AG10803 (cell line): ENCODE measurements around the gene HSPB2.

Experiments
- DNase-seq: peaks from one replicate; pipeline ENCODE4 v3.0.0; 2010; ENCODE audit warnings: low read depth
- H3K4me3 ChIP-seq: 2 replicates; pipeline ENCODE4 v1.5.1; 2011; ENCODE audit warnings: mild to moderate bottlenecking, low read length, control low read depth
- TF ChIP-seq, protein P1 (sequence below): conservative IDR thresholded peaks from 2 replicates; pipeline ENCODE4 v1.5.1; 2011; ENCODE audit warnings: mild to moderate bottlenecking, low read length, control low read depth, inconsistent platforms

HSPB2 gene

DNA sequence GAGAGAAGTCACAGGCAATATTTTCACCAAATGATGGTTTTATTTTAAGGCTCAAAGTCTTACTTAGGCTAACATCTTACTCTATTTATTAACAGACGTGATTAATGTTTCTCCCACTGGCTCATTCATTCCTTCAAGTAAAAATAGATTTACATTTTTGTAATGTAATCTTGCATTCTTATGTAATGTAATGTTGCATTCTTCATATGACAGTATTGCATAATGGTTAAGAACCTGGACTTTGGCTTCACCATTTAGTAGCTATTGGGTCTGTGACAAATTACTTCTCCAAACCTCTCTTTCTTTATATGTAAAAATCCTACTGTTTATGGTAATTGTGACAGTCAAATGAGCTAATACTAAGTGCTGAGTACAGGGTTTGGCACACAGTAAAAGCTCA lies 21.3 kb downstream of the HSPB2 start:
- DNase-seq = peak; percentile 56
- no peak overlapping the region for H3K4me3 ChIP-seq
- TF ChIP-seq, protein P1, sequence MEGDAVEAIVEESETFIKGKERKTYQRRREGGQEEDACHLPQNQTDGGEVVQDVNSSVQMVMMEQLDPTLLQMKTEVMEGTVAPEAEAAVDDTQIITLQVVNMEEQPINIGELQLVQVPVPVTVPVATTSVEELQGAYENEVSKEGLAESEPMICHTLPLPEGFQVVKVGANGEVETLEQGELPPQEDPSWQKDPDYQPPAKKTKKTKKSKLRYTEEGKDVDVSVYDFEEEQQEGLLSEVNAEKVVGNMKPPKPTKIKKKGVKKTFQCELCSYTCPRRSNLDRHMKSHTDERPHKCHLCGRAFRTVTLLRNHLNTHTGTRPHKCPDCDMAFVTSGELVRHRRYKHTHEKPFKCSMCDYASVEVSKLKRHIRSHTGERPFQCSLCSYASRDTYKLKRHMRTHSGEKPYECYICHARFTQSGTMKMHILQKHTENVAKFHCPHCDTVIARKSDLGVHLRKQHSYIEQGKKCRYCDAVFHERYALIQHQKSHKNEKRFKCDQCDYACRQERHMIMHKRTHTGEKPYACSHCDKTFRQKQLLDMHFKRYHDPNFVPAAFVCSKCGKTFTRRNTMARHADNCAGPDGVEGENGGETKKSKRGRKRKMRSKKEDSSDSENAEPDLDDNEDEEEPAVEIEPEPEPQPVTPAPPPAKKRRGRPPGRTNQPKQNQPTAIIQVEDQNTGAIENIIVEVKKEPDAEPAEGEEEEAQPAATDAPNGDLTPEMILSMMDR = no peak

DNA sequence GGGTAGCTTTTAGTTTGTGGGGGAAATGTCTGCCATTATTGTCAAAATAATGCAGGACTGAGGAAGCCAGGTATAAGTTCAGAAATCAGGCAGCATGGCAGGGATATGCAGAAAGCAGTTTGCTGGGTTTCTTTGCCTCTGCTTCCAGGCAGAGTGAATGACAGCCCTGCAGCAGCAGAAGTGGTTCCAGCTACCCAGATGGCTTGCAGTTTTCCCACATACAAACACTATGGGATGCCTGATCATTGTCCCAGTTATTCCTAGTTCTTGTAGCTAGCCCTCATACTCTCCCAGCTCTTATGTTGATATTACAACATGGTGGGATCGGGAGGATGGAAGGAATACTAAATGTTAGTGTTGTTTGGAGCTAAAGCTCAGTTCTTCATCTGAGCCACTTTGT lies 21.8 kb downstream of the HSPB2 start:
- DNase-seq = no peak
- H3K4me3 ChIP-seq = no peak overlapping the region
- TF ChIP-seq, protein P1 = no peak

DNA sequence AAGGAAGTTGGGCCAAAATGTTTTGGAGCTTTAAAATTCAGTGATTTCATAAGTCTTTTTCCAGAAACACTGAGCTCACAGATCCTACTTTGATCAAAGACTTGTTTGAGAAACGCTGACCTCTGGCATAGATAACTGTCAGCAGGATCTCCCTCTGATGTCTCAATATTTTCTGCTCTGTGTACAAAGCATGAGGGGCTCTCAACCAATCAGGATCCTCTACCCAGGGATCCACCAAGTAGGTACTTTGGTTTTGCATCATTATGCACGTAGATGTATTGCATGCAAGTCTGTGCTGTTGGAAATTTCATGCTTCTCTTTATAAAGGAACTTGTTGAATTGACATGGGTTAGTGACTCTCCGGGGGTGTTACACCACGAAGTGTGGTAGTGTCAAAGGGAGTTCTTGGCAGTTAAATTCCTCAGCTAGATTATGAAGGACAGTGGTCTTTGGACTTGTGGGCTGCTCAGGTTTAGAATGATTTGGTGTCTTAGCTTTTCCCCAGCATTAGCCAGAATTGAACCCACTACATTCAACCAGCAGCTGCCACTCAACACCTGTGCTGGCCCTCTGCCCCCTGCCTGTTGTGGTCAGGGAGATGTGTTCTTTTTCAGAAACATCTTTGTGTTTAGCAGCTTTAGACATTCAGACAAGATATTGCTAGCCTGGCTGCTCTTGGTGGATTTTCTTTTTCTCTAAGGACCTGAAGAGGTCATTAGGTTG lies 22.9 kb downstream of the HSPB2 start:
- TF ChIP-seq, protein P1 = no peak
- no peak for DNase-seq
- no peak overlapping the region for H3K4me3 ChIP-seq

DNA sequence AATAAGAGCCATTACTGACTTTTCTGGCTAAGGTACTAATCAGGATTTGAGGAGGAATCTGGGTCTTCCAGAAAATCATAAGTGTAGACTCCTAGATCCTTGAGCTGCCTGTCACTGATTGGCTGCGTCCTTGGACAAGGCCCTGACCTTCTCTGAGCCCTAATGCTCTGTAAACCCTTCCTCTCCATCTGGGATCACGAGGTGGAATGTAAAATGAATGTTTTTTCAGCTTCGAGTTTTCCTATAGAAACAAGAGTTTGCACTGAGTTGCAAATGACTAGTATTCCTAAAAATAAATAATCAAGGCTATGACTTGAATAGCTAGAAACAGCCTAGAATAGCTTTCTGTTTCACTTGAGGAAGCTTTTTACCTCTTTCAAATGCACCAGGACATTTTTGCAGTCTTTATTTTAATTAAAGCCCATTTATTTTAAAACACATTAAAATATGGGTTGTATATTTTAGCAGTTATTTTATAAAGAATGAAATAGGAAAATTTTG lies 23.6 kb downstream of the HSPB2 start:
- no peak for DNase-seq
- peak overlapping the region; percentile 72 for H3K4me3 ChIP-seq
- TF ChIP-seq, protein P1 = no peak

DNA sequence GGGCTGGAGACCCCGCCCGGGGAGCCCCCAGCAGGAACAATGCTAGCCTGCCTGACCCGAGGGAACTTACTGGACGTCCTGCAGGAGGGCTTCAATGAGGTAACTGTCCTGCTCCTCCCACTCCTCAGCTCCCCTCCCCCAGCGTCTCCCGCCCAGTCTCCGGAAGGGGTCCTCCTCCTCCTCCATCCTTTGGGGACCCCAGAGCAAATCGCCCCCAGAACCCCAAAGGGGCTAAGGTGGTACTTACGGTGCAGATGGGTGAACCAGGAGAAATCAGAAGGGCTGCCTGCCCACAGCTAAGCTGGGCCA lies 24.9 kb downstream of the HSPB2 start:
- DNase-seq = no peak
- peak overlapping the region; percentile 72 for H3K4me3 ChIP-seq
- TF ChIP-seq, protein P1 = no peak

DNA sequence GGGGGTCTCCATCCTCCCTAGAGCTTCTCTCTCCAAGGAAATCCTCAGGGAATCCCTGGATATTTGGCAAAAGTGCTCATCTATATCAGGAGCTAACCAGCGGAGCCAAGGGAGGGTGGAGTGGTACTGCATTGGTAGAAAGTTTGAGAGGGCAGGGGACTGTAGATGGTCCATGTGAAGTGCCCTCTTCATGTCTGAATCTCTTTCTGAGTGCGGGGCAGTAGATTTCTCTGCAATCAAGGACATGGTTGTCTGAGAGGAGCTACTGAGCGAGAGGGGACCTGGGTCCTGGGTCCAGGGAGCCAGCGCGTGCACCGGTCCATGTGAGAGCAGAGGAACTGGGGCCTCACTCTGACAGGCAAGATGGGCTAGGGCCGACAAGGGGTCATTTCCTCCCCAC lies 25.3 kb downstream of the HSPB2 start:
- DNase-seq = no peak
- H3K4me3 ChIP-seq = peak overlapping the region; percentile 72
- TF ChIP-seq, protein P1 = no peak

DNA sequence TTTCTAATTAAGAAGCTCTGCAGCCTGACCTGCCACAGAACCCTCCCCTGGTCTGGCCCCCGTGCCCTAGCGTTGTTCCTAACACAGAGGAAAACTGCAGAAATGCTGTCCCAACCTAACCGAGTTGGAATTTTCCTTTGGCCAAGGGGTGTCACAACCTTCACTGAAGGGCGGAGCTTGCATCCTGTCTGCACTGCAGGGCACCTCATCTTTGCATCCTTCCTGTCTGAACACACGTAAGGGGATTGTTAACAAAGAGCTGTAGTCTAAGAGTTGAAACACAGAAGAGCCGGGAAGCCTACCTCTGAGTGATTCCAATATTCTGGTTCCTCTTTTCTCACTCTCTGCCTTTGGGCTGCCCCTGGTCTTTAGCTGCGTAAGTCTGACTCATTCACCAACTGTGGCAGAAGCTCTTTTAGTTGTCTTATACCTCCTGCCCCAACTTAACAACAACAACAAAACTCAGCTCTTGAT lies 26.2 kb downstream of the HSPB2 start:
- DNase-seq = peak; percentile 51
- H3K4me3 ChIP-seq = peak overlapping the region; percentile 72
- TF ChIP-seq, protein P1 = no peak
